Upper lobe of left lung (tissue), 4 donors: Measurements from ENCODE around the gene TSHZ2.

Source experiments
- EP300 ChIP-seq, 4 donors: sonication (generic); formaldehyde crosslinking; IDR thresholded peaks; one replicate each; pipeline ENCODE4 v1.5.1; 2017; ENCODE audit warnings: antibody characterized with exemption in 4 of 4, control low read depth in 2 of 4
- POLR2A ChIP-seq, 4 donors: fragments of 450-650 bp; IDR thresholded peaks; one replicate each; pipeline ENCODE4 v1.5.1; 2016 to 2017; ENCODE audit warnings: antibody characterized with exemption in 4 of 4, mild to moderate bottlenecking in 2 of 4
- POLR2AphosphoS5 ChIP-seq, 2 donors: sonication (generic); formaldehyde crosslinking; IDR thresholded peaks; one replicate each; pipeline ENCODE4 v1.5.1; 2017; ENCODE audit warnings: antibody characterized with exemption in 2 of 2
- TF ChIP-seq, protein P1 (sequence below), 6 experiments: fragments of 450-650 bp in 4 of 6; fragments of 200-600 bp in 2 of 6; sonication (generic) in 2 of 6; IDR thresholded peaks; one replicate each; pipeline ENCODE4 v1.5.1; 2016 to 2019; ENCODE audit warnings: antibody characterized with exemption in 6 of 6

DNA sequence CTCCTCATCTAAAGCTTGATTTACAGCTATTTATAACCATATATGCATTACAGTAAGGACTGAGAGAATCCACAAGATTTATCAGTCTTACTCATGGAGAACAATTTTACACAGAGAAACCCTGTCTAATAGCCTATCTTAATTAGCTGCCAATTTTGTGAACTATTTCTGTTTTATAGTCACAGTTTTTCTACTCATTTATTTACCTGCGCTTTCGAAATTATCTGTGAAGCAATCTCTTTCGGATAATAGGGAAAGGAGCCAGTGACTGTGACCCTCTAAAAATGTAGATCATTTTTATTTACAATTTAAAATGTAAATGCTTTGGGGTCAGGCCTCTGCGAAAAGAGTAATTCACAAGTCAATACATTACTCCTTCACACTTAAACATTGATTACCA lies 98.1 kb downstream of the TSHZ2 start:
- TF ChIP-seq POLR2AphosphoS5 (IDR thresholded peaks at IDR 0.05) (no peak), EP300 (IDR thresholded peaks at IDR 0.05) (no peak), POLR2A (IDR thresholded peaks at IDR 0.05) (no peak)
- TF ChIP-seq, protein P1, sequence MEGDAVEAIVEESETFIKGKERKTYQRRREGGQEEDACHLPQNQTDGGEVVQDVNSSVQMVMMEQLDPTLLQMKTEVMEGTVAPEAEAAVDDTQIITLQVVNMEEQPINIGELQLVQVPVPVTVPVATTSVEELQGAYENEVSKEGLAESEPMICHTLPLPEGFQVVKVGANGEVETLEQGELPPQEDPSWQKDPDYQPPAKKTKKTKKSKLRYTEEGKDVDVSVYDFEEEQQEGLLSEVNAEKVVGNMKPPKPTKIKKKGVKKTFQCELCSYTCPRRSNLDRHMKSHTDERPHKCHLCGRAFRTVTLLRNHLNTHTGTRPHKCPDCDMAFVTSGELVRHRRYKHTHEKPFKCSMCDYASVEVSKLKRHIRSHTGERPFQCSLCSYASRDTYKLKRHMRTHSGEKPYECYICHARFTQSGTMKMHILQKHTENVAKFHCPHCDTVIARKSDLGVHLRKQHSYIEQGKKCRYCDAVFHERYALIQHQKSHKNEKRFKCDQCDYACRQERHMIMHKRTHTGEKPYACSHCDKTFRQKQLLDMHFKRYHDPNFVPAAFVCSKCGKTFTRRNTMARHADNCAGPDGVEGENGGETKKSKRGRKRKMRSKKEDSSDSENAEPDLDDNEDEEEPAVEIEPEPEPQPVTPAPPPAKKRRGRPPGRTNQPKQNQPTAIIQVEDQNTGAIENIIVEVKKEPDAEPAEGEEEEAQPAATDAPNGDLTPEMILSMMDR (IDR thresholded peaks at IDR 0.05), result no peak
